22Rv1 (cell line): ENCODE results near the gene SYNE3.

ENCODE experiments used
- ZFX ChIP-seq: fragments of 450-650 bp; IDR thresholded peaks from 2 replicates; pipeline ENCODE4 v1.6.1; 2017; ENCODE audit warnings: antibody characterized with exemption, borderline replicate concordance
- TF ChIP-seq, protein P1 (sequence below): fragments of 450-650 bp; IDR thresholded peaks from 2 replicates; pipeline ENCODE4 v1.5.1; 2017; ENCODE audit warnings: mild to moderate bottlenecking

- TF ChIP-seq, protein P1, sequence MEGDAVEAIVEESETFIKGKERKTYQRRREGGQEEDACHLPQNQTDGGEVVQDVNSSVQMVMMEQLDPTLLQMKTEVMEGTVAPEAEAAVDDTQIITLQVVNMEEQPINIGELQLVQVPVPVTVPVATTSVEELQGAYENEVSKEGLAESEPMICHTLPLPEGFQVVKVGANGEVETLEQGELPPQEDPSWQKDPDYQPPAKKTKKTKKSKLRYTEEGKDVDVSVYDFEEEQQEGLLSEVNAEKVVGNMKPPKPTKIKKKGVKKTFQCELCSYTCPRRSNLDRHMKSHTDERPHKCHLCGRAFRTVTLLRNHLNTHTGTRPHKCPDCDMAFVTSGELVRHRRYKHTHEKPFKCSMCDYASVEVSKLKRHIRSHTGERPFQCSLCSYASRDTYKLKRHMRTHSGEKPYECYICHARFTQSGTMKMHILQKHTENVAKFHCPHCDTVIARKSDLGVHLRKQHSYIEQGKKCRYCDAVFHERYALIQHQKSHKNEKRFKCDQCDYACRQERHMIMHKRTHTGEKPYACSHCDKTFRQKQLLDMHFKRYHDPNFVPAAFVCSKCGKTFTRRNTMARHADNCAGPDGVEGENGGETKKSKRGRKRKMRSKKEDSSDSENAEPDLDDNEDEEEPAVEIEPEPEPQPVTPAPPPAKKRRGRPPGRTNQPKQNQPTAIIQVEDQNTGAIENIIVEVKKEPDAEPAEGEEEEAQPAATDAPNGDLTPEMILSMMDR, result no peak
- TF ChIP-seq ZFX, result no peak
These were observed 22.5 kb upstream of the SYNE3 start for GRCh38 chr14:95538801-95539509.
